ENCODE measurements around the gene SLC47A2. TPM values are rescaled to one million over a fixed set of nuclear protein-coding genes. Genes with fewer than 3 reads are reported as not detected.

Gene SLC47A2
- total RNA-seq, 1 experiment from 2014 or later: not detected

GRCh38 chr17:19646788-19647696 is 69.3 kb downstream of the SLC47A2 start:
- peak; percentile 56 for DNase-seq (ENCODE audit: low read depth)

GRCh38 chr17:19645734-19646201 is 70.6 kb downstream of the SLC47A2 start:
- DNase-seq (ENCODE audit: low read depth): peak; percentile 7

GRCh38 chr17:19644493-19645210 is 71.7 kb downstream of the SLC47A2 start:
- DNase-seq (ENCODE audit: low read depth): no peak

GRCh38 chr17:19642373-19642893 is 74.0 kb downstream of the SLC47A2 start:
- DNase-seq (ENCODE audit: low read depth): no peak

- no peak for DNase-seq (ENCODE audit: low read depth)
Observed at GRCh38 chr17:19641687-19642372, 74.6 kb downstream of the SLC47A2 start.

GRCh38 chr17:19631905-19632304 is 84.5 kb downstream of the SLC47A2 start:
- DNase-seq (ENCODE audit: low read depth): no peak

GRCh38 chr17:19630661-19631060 is 85.7 kb downstream of the SLC47A2 start:
- DNase-seq (ENCODE audit: low read depth): no peak

GRCh38 chr17:19630035-19630434 is 86.3 kb downstream of the SLC47A2 start:
- no peak for DNase-seq (ENCODE audit: low read depth)

- DNase-seq (ENCODE audit: low read depth): no peak
Observed at GRCh38 chr17:19629449-19629848, 86.9 kb downstream of the SLC47A2 start.

Other genes starting within 250 kb of the SLC47A2 start
- gene SLC47A1, start 182.7 kb downstream of the SLC47A2 start, total RNA-seq (2014; rRNA removed; shearing (Covaris generic)): 0.36 TPM in 1 of 2 replicates, not detected in the other
- gene ALDH3A2, start 67.8 kb downstream of the SLC47A2 start, total RNA-seq (2014; rRNA removed; shearing (Covaris generic)): 44.2 and 68.1 TPM in 2 replicates
- gene ALDH3A1, start 31.7 kb upstream of the SLC47A2 start, total RNA-seq (2014; rRNA removed; shearing (Covaris generic)): not detected in 2 replicates
- 11.3 and 16.1 TPM in 2 replicates for gene ULK2, start 151.4 kb upstream of the SLC47A2 start, total RNA-seq (2014; rRNA removed; shearing (Covaris generic))

Measured in RPMI7951 (cell line).